HPDE6-E6E7 (cell line): Measurements from ENCODE around the gene NRCAM.
"Not testable (repeated sequence)": the region's sequence is repeated elsewhere in the genome, so short reads cannot be mapped to it uniquely, and the experiment has no call there.

ENCODE experiments used
- DNase-seq: peaks from one replicate; pipeline ENCODE4 v3.0.0; 2011; ENCODE audit warnings: missing footprints; ENCODE audit errors: extremely low spot score

NRCAM gene

DNA sequence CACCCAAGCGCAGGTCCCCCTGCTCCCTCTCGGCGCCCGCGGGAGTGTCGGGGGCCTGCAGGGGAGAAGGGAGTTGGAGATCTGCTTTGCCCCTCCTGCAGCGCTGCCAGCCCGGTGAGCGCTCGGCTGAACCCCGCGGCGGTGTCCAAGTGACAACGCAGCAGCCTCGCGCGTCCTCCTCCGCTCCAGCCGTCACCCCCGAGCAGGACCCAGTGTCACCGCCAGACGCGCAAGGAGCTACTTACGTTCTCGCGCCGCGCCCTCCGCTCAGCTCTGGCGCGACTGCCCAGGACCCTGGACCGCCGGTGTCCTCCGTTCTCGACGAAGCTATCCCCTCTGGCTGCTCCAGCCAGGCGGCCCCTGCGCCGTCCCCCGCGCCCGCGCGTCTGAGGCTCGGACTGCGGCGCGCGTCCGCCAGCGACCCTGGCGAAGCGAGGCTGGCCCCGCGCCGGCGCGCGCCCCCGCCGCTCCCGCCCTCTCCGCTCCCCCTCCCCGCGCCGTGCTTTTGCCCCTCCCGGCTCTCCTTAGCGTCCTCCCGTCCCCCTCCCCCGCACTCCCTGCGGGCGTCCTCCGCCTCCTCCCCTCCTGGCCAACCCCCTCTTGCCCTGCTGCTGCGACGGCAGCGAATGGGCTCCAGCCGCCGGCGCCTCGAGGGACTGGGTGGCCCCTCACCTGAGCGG lies at the start of gene NRCAM:
TSS of gene NRCAM (minus strand) at position 439 of the 680 bp plus-strand sequence. CDS start 216,372 bp downstream, outside the sequence.
- DNase-seq, result peak; percentile 13

DNA sequence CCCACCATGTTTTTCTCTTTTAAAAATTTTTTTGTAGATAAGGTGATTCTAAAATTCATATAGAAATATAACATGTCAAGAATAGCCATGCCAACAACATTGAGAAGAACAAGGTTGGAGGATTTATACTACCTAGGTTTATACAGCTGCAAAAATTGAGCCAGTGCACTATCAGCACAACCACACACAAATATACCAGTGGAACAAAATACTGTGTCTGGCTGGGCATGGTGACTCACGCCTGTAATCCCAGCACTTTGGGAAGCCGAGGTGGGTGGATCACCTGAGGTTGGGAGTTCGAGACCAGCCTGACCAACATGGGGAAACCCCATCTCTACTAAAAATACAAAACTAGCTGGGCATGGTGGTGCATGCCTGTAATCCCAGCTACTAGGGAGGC lies 48.3 kb upstream of the NRCAM start:
- not testable (repeated sequence) for DNase-seq

DNA sequence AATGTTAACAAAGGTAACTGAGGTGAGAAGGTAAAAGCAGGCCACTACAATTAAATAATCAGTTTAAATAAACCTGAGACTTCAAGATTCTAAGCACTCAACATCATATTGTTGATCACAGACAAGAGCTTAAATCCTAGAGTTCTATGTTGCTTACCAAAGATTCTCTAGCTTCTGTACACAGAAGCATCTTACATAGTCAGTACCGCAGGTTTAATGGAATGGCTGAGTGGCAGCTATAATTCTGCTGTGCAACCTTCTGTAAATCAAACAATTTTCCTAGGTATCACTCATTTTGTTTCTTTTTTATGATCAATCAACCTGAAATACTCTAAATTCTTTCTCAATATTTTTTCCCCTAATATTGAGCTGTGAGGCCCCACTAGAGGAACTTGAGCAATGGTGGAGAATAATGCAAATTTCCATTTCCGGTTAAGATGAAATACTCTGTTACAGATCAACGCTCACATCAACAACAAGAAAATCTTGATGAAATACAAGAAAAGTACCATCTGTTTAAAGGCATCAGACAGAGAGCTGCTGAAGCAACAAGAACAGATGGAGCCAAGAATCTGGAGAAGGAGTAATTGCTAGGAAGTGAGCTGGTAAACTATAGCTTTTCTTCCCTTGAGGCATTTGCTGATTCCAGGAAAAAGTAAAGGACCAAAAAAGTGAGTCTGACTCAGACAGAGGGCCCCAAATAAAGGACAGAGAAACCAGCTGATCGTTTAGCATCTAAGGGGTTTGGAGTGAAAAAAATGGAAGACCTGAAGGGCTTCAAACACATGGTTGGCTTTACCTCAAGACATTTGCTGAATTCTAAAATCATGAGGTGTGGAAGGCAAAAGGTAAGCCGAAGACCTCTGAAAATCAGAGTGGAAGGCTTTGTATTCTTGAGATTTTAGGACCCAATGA lies 47.1 kb upstream of the NRCAM start:
- no peak for DNase-seq

DNA sequence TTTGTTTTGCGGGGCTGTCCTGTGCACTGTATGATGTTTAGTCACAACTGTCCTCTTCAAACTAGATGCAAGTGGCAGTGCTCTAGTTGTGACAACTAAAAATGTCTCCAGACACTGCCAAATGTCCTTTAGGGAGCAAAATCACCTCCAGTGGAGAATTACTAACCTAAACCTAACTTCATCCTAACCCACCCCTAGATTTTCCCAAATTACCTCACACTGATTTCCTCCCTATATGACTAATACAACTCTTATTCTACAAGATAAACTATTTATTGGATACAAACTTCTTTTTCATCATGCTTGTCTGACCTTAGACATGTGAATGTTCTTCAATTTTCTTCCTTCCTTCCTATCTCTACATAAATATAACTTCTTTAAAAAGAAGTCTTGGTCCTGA lies 43.3 kb upstream of the NRCAM start:
- no peak for DNase-seq

DNA sequence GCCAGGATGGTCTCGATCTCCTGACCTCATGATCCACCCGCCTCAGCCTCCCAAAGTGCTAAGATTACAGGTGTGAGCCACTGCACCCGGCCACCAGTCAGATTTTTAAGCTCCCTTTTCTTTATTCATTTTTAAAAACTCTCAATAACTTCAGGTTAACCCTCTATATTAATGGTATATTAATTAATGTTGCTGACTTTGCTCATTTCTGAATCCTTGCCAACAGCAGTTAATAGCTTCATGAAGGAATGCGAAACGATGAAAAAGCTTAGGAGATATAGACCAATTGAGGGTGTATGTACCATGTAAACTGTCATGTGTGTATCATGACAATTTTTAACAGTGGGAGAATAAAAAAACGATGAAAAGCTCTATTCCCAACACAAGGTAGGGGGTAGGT lies 42.2 kb upstream of the NRCAM start:
- no peak for DNase-seq

DNA sequence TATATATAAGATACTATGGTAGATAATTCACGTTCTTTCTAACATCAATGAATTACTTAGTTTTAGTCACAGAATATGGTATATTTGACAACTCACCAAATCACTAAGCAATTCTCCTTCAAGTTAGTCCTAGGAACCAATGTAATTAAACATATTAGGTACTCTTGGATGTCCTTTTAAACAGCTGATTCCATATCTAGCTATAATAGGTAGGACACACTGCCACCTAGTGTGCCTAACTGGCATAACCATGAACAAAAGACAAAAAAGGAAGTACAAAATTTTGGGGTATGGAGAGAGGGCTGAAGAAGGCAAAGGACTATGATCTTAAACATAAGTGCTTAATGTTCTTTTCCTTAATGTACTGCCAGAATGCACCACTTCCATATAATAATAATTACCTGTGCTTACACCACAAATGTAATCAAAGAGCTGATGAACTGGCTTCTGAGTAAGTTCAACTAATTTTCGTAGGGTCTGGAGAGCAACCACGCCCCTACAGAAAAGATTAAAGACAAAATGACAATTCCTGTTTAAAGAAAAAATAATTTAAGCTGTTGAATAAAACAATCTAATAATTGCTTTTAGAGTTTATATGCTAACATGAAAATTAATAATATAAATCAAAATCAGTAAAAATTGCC lies 41.0 kb upstream of the NRCAM start:
- DNase-seq, result peak; percentile 21

DNA sequence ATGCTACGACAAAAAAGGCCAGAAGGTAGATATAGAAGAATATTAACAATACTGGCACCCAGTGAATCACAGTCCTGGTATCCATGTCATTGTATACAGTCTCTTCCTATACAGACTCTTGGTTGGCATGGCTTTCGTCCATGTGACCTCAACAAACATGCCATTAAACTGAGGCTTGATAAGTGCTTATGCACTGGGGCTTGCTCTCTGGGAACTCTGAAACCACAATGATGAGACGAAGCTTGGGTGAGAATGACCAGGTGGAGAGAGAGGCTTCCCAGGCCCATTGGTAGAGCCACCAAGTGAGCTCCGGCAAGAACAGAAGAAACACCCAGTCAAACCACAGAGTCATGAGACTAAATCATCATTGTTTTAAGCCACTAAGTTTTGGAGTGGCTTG lies 36.5 kb upstream of the NRCAM start:
- DNase-seq, result no peak

DNA sequence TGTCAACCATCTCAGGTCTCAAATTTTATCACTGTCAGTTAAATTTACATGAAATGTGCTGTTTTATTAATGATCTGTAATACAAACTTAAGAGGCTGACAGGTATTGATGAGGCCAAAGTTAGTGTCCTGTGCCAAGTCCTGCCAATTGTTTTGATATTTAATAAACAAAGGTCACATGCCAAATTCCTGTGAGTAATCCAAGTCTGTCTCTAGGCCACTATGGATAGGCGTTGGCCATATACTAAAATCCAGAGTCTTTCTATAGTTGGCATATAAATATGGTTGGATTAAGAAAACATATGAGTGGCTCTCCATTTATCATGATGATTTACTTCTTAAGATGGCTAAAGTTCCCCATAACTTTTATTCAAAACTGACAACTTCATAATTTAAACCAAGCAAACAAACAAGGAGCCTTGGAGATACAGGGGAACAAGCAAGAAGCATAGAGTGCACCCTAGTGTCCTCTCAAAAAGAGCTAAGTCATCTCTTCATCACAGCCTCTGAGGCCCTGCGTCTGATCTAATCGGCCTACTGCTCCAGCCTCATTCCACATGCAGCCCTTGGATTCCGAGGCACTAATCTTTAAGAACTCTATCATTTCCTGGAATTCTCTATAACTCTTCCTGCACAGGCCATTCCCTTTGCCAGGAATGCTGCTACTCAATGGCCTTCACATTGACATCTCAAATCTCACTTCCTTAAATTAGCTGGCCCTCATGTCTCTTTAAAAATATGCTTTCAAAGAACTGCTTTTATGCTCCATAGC lies 32.7 kb upstream of the NRCAM start:
- no peak for DNase-seq

DNA sequence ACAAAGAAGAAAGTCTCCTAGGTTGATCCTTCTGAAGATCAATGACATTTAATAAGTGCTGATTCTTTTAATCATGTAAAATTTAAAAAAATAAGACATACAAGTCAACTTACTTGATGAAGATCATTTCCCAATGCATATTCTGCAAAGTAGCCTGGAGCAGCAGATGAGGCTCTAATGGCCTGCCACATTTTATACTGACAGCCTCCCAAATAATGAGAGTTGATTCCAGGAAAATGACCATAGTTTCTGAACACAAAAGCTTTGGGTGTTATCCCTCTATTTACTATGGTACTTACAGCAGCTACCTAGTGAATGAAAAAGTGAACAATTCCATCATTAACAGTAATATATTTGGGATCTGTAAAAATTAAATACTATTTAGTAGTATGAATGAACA lies 31.4 kb upstream of the NRCAM start:
- DNase-seq, result no peak

DNA sequence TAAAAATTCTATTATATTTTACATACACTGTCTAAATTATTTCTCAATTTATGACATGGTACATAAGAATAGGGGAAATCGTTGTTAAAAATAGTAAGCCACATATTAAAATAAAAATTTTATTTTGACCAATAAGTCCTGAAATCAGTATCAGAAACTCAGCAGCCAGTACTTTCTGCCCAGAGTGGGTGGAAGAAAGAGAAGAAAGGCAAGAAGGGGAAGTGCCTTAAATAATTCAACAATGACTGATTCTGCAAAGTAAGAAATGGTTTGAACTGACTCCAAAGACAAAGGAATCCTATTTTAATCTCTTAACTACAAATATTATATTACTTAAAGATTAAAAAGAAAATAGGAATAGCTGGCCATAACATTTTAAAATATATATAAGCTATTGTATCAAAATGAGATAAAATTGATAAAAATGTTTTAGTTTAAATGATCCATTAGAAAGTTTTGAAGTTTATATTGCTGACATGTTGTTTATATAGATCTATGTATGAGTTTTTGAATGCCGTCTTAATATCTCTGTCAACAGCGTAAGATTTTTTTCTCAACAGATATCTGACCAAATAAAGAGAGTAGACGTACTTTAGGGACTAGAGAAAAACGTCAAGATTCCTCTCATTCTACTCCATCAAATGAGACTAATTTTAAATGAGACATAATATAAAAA lies 30.2 kb upstream of the NRCAM start:
- no peak for DNase-seq

DNA sequence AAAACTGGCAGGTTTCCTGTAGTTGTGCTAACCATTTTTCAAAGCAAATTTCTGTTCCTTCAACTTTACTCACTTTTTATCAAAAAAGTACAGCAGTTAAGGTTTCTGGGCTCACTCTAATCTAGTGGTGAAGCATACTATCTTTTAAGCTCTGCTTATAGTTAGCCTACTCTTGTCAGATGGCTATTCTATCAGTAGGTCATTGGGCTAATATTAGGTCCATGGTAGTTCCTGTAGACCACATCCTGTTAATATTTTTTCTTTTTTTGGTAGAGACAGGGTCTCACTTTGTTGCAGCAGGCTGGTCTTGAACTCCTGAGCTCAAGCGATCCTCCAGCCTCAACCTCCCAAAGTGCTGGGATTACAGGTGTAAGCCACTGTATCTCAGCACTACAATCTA lies 27.9 kb upstream of the NRCAM start:
- DNase-seq, result no peak

DNA sequence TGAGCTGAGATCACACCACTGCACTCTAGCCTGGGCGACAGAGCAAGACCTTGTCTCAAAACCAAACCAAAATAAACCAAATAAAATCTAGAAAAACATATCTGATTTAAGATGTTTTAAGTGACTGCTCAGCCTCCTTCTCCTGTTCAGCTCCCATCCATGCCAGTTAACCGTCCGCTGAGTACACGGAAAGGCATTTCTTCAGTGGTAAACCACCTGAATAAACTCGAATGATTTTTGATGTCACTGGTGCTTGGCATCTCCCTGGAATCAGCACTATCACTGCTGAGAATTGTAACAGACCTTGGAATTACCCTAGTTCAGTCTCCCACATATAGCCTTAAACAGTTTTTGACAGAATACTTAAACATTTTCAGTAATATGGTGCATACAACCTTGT lies 24.1 kb upstream of the NRCAM start:
- no peak for DNase-seq

DNA sequence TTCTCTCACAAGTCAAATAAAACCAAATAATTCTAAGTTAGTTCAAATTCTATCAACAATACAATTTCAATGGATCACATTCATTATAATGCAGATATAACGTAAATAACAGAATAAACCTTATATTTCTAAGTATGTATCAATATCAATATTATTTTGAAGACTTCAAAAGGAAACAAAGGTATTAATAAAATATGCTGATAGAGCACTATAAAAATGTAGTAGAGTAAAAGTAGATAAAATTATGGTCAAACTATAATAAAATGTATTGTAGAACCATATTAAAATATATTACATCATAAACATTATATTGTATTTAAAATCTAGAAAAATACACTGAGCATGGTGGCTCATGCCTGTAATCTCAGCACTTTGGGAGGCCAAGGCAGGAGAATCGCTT lies 23.5 kb upstream of the NRCAM start:
- DNase-seq, result no peak

DNA sequence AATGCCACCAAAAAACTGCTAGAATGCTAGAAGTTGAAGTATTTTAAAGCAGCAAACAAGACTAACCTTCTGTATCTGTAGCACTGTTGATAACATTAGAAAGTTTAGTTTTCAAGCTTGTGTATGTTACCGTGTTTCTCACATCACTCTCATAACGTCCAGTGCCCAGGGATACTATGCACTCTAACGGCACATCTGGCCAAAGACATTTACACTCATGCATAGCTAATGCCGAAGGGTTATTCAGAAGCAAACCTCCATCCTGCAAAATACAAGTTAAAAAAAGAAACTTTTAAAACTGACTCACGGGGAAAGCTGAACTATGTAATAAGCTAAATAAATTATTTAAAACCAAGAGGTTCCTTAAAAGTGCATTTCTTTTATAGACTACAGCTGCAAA lies 22.9 kb upstream of the NRCAM start:
- DNase-seq, result no peak

DNA sequence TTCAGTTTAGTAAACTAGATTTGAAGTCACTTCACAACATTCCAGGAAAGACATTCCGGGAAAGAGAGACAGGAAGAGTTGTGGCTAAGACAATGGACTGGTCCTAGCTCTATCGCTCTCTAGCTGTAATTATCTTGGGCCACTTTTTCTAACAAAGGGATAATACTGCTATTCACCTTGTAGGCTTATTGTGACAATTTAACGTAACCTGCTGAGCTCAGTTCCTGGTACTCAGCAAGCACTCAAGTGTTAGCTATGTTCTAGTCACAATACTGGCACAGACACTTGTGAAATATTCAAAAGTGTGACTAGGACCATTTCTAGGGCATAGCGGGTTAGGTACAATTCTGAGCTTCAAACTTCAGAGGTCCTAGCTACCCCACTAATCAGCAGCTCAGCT lies 12.0 kb upstream of the NRCAM start:
- no peak for DNase-seq

DNA sequence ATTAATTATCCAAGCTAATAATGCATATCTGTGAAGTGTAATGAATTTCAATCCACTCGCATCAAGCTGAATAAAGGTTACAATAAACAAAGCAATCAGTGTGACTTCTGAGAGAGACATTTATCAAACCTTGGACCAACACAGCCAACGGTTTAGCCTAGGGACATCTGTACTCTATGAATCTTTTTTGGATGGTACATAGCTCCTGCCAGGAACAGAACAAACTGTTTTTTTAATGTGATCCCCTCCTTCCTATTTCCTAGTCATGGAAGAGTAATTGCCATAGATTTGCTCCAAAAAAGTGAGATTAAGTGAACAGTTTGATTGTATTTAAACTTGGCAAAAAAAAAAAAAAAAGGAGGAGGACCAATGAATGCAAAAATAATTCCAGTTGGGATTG lies 11.2 kb upstream of the NRCAM start:
- no peak for DNase-seq

DNA sequence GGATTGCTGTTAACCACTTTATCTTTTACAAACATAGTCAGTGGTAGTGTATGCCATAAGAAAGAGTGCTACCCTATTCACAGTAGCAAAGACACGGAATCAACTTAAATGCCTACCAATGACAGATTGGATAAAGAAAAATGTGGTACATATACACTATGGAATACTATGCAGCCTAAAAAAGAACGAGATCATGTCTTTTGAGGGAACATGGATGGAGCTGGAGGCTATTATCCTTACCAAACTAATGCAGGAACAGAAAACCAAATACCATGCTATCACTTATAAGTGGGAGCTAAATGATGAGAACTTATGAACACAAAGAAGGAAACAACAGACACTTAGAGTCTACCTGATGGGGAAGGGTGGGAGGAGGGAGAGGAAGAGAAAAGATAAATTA lies 10.1 kb upstream of the NRCAM start:
- DNase-seq, result not testable (repeated sequence)

DNA sequence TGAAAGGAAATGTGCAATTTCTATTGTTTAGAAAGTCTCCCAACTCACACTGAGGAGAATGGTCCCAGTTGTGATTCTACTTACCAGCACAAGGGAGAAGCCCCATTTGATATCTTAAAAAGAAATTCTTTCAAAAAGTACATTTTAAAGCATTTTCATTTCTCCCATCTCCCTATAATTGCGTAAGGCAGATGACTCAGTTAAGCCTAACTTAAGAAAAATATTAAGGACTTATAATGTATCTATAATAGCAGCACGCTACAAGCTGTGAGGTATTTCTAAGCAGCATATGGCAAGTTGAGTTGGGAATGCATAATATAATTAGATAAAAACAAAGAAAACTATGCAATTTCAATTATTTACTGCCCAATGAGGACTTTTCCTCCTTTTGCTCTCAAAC lies 8.5 kb upstream of the NRCAM start:
- no peak for DNase-seq

DNA sequence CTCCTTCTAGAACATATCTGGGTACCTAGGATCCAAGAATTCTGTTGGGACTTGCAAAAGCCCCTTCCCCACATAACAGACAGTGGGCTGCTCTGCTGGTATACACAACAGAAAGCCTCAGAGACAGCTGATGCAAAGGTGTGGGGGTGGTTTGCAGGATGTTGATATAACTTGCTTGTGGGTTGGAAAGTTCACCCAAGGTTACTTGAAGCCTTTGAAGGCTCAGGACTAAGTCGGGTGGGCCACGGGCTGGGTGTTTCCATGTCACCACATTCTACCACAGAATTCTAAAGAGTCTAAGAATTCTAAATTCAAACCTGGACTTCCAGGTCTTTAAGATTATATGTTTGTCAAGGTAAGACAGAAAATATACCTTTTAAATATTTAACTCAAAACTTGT lies 7.4 kb upstream of the NRCAM start:
- DNase-seq, result no peak

DNA sequence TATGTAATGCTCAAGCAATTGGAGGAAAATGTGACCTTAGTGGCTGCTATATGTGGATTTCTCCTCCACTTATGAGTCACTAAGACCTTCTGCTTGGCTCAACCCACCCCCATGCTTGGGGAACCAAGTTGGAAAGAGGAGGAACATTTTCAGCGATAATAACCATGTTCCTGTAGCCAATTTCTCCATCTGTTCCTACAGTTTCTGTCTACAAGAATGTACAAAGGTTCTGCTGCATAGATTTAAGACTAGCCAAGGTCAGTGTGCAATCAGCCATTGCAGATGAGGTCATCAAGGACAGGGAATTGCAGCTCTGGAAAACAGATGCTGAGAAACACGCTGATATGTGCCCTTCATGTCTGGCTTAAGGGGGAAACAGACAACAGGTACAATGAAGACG lies 5.6 kb upstream of the NRCAM start:
- no peak for DNase-seq

DNA sequence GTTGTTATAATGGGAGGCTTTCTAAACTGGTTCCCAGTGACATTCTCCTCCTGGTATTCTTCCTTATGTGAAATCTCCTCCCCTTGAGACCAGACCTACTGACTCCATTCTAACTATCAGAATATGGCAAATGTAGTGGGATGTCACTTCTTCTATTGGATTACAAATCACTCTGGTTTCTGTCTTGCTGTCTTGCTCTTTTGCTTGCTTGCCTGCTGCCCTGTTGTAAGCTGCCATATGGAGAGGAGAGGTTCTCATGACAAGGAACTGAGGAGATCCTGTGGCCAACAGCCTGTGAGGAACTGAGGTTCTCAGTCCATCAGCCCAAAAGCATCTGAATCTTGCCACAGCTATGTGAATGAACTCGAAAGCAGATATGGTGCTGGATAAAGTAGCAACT lies 4.7 kb upstream of the NRCAM start:
- DNase-seq, result no peak
